NCI-H146 (cell line): Measurements from ENCODE around the gene OTX2.

ENCODE experiments used
- DNase-seq: peaks from one replicate; lab custom pipeline; 2025; lab: John Stamatoyannopoulos, UW

The OTX2 gene

DNA sequence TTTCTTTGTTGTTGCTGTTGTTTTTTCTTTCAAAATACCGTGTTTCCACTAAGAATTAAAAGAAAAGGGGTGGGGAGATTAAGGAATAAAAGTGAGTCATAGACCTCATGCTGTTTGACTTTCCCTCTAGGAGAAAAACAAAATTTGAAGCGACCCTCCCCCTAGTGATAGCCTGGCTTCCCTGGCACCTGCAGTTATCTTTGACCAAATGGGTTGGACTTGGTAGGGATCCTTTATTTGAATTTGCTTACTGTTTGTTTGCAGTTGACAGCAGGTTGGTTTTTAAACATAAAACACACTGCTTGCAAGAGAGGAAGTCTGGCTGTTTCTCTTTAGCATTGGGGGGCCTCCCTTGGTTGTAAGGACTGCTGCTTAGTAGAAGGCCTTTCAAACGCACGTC lies 14.0 kb downstream of the OTX2 start:
- DNase-seq: peak; percentile 7

- DNase-seq: no peak
Observed at GRCh38 chr14:56795284-56795622, 15.0 kb downstream of the OTX2 start.

GRCh38 chr14:56794557-56795283 lies 15.6 kb downstream of the OTX2 start:
- DNase-seq: no peak

- no peak for DNase-seq
Observed at GRCh38 chr14:56794088-56794556, 16.2 kb downstream of the OTX2 start.

- no peak for DNase-seq
Observed at GRCh38 chr14:56789955-56790354, 20.3 kb downstream of the OTX2 start.

- no peak for DNase-seq
Observed at GRCh38 chr14:56787530-56787929, 22.7 kb downstream of the OTX2 start.

DNA sequence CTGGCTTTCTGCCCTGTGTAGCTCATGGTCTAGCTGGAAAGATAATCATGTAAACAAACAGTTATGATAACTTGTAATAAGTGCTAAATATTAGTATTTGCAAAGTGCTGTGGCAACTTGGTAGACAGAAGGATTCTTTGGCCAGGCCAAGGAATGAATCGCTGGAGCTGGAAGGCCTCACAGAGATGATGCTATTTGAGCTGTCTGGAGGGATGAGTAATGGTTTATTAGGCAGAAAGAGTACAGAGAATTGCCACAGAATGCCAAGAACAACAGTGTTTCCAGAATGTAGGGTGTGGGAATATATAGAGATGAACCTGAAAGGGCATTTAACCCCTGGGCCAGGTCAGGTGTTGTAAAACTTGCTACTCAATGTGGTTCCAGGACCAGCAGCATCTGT lies 27.6 kb downstream of the OTX2 start:
- DNase-seq: no peak

DNA sequence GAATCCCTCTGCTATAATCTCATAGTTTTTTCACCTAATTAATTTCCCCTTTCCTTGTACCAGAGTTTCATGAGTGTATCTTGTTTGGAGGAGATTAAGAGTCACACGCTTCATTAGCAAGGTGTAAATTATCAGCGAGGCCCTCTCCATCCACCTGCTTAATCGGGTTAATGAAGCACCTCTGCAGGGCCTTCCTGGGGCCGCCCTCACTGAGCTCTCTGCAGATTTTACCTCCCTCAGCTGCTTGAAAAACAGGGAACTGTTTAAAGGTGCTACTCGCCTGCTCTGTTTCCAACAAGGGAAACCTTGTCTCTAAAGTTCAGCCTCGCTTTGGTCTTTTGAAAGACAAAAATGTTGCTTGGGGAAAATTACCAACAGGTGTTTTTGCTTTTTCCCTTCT lies 35.8 kb downstream of the OTX2 start:
- DNase-seq: peak; percentile 40

DNA sequence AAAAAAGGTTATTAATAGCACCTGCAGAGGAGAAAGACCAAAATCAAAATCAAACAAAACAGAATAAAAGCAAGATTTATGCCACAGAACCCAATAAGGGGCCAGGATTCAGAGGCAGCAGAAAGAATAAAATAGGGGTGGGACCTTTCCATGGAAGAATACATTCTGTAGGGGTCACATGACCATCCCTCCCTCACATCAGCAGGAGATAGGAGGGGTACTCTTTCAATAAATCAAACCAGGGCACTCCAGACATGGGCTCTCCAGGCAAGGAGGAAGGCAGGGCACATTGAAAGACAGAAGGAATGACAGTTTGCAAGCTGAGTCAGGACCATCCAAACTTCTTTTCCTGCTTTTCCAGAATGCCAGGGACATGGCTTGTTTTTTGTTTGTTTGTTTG lies 39.8 kb downstream of the OTX2 start:
- DNase-seq: no peak

- no peak for DNase-seq
Observed at GRCh38 chr14:56760164-56760914, 49.9 kb downstream of the OTX2 start.

DNA sequence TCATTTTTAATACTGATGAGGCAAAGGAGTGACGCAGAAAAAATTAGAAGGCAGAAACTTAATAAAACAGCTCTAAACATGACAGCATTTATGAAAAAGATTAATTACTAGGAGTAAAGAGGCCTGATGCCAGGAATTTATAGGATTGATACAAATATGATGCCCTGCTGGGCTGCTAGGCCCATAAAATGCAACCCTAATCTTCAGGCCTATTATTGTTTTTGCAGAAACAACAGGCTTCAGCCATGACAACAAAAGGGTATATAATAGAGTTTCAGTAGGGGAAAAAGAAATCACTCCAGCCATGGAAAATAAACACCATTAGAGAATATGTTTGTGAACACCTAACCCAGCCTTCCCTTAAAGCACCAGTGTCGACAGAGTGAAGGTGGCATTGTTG lies 50.6 kb downstream of the OTX2 start:
- peak; percentile 41 for DNase-seq

DNA sequence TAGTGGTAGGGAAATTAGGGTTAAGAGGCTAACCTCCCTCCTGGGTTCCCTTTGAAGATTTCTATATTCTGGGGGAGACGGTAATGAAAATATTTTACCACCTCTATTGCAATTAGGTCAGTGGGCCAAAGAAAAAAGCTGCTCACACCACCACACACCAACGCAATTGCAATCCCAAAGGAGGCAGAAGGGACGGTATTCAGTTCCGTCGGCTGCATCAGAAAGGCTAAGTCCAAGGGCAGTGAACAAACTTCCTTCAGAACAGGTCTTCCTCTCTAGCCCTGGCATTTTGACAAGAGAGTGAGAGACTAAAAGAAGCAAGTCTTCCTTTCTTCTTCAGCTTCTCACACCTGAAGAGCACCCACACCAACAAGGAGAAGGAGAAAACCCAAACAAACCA lies 51.2 kb downstream of the OTX2 start:
- no peak for DNase-seq

- peak; percentile 82 for DNase-seq
Observed at GRCh38 chr14:56754921-56755320, 55.4 kb downstream of the OTX2 start.

GRCh38 chr14:56753396-56753795 lies 56.9 kb downstream of the OTX2 start:
- no peak for DNase-seq

DNA sequence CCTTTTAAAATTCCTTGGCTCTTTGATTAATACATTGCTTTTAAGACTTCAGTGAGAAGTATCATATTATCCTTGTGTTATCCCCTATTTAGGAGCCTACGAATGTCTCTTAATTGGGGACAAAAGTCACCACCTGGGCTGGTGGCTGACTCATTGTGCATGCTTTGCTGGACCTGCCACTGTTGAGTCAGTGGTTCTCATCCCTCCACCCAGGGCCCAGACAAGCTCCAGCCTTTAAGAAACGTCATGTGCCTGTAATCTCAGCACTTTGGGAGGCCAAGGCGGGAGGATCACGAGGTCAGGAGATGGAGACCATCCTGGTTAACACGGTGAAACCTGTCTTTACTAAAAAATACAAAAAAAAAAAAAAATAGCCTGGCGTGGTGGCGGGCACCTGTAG lies 57.9 kb downstream of the OTX2 start:
- no peak for DNase-seq

DNA sequence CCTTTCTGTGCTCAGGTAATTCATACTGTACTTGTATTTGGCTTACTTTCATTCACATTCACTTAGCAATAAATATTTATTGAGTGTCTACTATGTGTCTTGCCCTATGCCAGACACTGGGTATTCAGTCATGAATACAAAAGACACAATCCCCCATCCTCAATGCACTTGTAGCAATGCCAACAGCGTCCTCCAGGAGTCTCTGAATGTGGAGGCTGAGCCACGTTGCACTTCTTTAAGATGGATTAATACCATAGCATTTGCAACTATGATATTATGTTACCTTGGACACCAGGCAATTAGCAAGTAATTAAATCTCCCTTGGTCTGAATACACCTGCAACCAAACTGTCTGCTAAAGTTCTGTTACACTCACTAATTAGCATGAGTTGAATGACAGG lies 58.8 kb downstream of the OTX2 start:
- DNase-seq: peak; percentile 42
